Endothelial cell of umbilical vein (primary cell): ENCODE data around the gene DIP2C. TPM values are rescaled to one million over a fixed set of nuclear protein-coding genes. Genes with fewer than 3 reads are reported as not detected.

Experiments used
- BruUV-seq: library from RNA; stranded (reverse); fragments of 400-500 nt; replicated peaks from 2 replicates; lab custom pipeline; 2021; lab: Mats Ljungman, UMichigan
- CTCF ChIA-PET: fragments of 300-600, 350-600 bp; sonication (Branson Sonifier 250); formaldehyde crosslinking; loops from one replicate; lab custom pipeline; 2021; ENCODE audit warnings: antibody characterized with exemption, inconsistent platforms; lab: Charles Lee
- POLR2A ChIA-PET: fragments of 300-600, 350-600 bp; sonication (Branson Sonifier 250); formaldehyde crosslinking; loops from one replicate; lab custom pipeline; 2021; ENCODE audit warnings: antibody characterized with exemption, inconsistent platforms; lab: Charles Lee
- DNase-seq: peaks from one replicate; pipeline ENCODE4 v3.0.0-alpha.2; 2011; ENCODE audit warnings: low read depth, low spot score
- FAIRE-seq: peaks from 2 replicates; lab custom pipeline; 2011; peaks lifted over from hg19 to GRCh38; lab: Jason Lieb, UNC
- H2AFZ ChIP-seq: 2 replicates; pipeline ENCODE4 v1.6.0; 2012; ENCODE audit warnings: low read depth, low read length, control low read depth, inconsistent platforms
- H3K27ac ChIP-seq: 2 replicates; pipeline ENCODE4 v1.5.1; 2011; ENCODE audit warnings: low read depth, mild to moderate bottlenecking, control low read depth, low read length, moderate library complexity; ENCODE audit not compliant: insufficient read depth
- H3K27me3 ChIP-seq, 2 experiments: 2 replicates each; pipeline versions ENCODE4 v1.6.0 to v1.6.1; 2011; ENCODE audit warnings: low read length in 2 of 2, mixed read lengths in 1 of 2; ENCODE audit not compliant: control insufficient read depth in 2 of 2, insufficient read depth in 2 of 2
- H3K36me3 ChIP-seq, 2 experiments: 2 replicates in 1 of 2; 3 replicates in 1 of 2; pipeline ENCODE4 v1.5.1; 2011; ENCODE audit warnings: low read length in 2 of 2, mild to moderate bottlenecking in 1 of 2, moderate library complexity in 1 of 2; ENCODE audit not compliant: control insufficient read depth in 2 of 2, insufficient read depth in 2 of 2; ENCODE audit errors: extremely low read depth in 1 of 2
- H3K4me1 ChIP-seq: 3 replicates; pipeline ENCODE4 v1.5.1; 2011; ENCODE audit warnings: mild to moderate bottlenecking, low read length; ENCODE audit not compliant: control insufficient read depth, insufficient read depth; ENCODE audit errors: extremely low read depth
- H3K4me2 ChIP-seq: 2 replicates; pipeline ENCODE4 v1.6.1; 2011; ENCODE audit warnings: low read length, control low read depth, mixed read lengths; ENCODE audit not compliant: insufficient read depth
- H3K4me3 ChIP-seq, 3 experiments: fragments of 200-600 bp in 1 of 3; sonication (generic), shearing (Covaris generic) in 1 of 3; replicated peaks in 1 of 3; 2 replicates each; pipeline ENCODE4 v1.5.1; 2011 to 2016; ENCODE audit warnings: control low read depth in 3 of 3, low read length in 3 of 3, mild to moderate bottlenecking in 2 of 3, inconsistent platforms in 1 of 3, low read depth in 1 of 3, moderate library complexity in 1 of 3; ENCODE audit not compliant: insufficient read depth in 1 of 3
- H3K79me2 ChIP-seq: 2 replicates; pipeline ENCODE4 v1.6.0; 2012; ENCODE audit warnings: low read length, inconsistent platforms; ENCODE audit not compliant: control insufficient read depth, insufficient read depth
- H3K9ac ChIP-seq: replicated peaks from 2 replicates; pipeline ENCODE3; 2011; ENCODE audit warnings: low read length, control low read depth; ENCODE audit not compliant: insufficient read depth; ENCODE audit errors: extremely low read depth
- H3K9me1 ChIP-seq: replicated peaks from 3 replicates; pipeline ENCODE4 v1.6.0; 2011; ENCODE audit warnings: mild to moderate bottlenecking, low read length; ENCODE audit not compliant: control insufficient read depth, insufficient read depth; ENCODE audit errors: extremely low read depth
- H3K9me3 ChIP-seq: replicated peaks from 2 replicates; pipeline ENCODE4 v1.5.1; 2012; ENCODE audit warnings: low read length, inconsistent platforms; ENCODE audit not compliant: control insufficient read depth, insufficient read depth
- H4K20me1 ChIP-seq: replicated peaks from 2 replicates; pipeline ENCODE3; 2011; ENCODE audit warnings: mild to moderate bottlenecking, low read length; ENCODE audit not compliant: control insufficient read depth, insufficient read depth; ENCODE audit errors: extremely low read depth
- EZH2 ChIP-seq: IDR thresholded peaks from 2 replicates; pipeline ENCODE4 v1.6.1; 2012; ENCODE audit warnings: borderline replicate concordance, low read depth, mild to moderate bottlenecking, moderate library complexity, low read length, inconsistent platforms; ENCODE audit not compliant: severe bottlenecking
- FOS ChIP-seq: IDR thresholded peaks from 2 replicates; pipeline ENCODE4 v1.6.1; 2011; ENCODE audit warnings: mild to moderate bottlenecking, low read length, moderate library complexity, borderline replicate concordance; ENCODE audit not compliant: insufficient read depth
- GATA2 ChIP-seq: IDR thresholded peaks from 2 replicates; pipeline ENCODE4 v1.7.0; 2011; ENCODE audit warnings: low read depth, mild to moderate bottlenecking, moderate library complexity, mixed read lengths, low read length; ENCODE audit not compliant: insufficient read length, insufficient read depth
- JUN ChIP-seq: IDR thresholded peaks from 2 replicates; pipeline ENCODE4 v1.6.1; 2011; ENCODE audit warnings: borderline replicate concordance, low read depth; ENCODE audit not compliant: insufficient read length, insufficient read depth
- MYC ChIP-seq: IDR thresholded peaks from one replicate; pipeline ENCODE4 v1.6.1; 2011; ENCODE audit warnings: mild to moderate bottlenecking, low read depth, low read length
- POLR2A ChIP-seq: IDR thresholded peaks from 2 replicates; pipeline ENCODE4 v1.6.1; 2012; ENCODE audit warnings: low read depth, mild to moderate bottlenecking, control low read depth, low read length
- POLR2AphosphoS5 ChIP-seq: IDR thresholded peaks from 2 replicates; pipeline ENCODE4 v1.6.1; 2012; ENCODE audit warnings: low read depth, mild to moderate bottlenecking, control low read depth, low read length, moderate library complexity; ENCODE audit not compliant: insufficient read depth
- dilution Hi-C: fragments of 300-500 bp; cut with MboI; formaldehyde crosslinking; loops from one replicate; pipeline ENCODE4 v1.15.0; 2019; ENCODE audit warnings: low sequenced_read_pairs; ENCODE audit not compliant: extremely low pct_ligation_motif_present
- intact Hi-C: fragments of 100-400 bp; cut with micrococcal nuclease; formaldehyde crosslinking; loops from one replicate; pipeline ENCODE4 v1.10.0; 2022
- polyA plus RNA-seq, 4 experiments: library from polyadenylated mRNA; depleted of rRNA in 3 of 4; stranded (reverse) in 3 of 4; unstranded in 1 of 4; fragments of >200 nt; gene quantifications; 2 replicates each; pipeline versions ENCODE4 v1.2.1 to v1.2.3, GENCODE V29; 2011 to 2012; ENCODE audit warnings: missing spikeins in 1 of 4
- total RNA-seq: library from RNA; stranded (reverse); gene quantifications from 2 replicates; pipeline ENCODE4 v1.2.3, GENCODE V29; 2021
- TF ChIP-seq, protein P1 (sequence below): IDR thresholded peaks from 2 replicates; pipeline ENCODE4 v1.6.1; 2011; ENCODE audit not compliant: insufficient read depth, insufficient read length
- TF ChIP-seq, protein P2 (sequence below), 2 donors: IDR thresholded peaks; 1 replicate in 1 of 2; 2 replicates in 1 of 2; pipeline ENCODE4 v1.5.1; 2011; ENCODE audit warnings: low read length in 2 of 2, mild to moderate bottlenecking in 2 of 2, moderate library complexity in 2 of 2, control low read depth in 1 of 2, inconsistent platforms in 1 of 2, low read depth in 1 of 2; ENCODE audit not compliant: insufficient read depth in 1 of 2; ENCODE audit errors: extremely low read depth in 1 of 2

DIP2C gene
- total and polyA plus RNA-seq, 2 donors (not counting 3 experiments of a cell fraction or from before 2014, with no cell fraction given): 3.6 to 10.7 TPM

DNA sequence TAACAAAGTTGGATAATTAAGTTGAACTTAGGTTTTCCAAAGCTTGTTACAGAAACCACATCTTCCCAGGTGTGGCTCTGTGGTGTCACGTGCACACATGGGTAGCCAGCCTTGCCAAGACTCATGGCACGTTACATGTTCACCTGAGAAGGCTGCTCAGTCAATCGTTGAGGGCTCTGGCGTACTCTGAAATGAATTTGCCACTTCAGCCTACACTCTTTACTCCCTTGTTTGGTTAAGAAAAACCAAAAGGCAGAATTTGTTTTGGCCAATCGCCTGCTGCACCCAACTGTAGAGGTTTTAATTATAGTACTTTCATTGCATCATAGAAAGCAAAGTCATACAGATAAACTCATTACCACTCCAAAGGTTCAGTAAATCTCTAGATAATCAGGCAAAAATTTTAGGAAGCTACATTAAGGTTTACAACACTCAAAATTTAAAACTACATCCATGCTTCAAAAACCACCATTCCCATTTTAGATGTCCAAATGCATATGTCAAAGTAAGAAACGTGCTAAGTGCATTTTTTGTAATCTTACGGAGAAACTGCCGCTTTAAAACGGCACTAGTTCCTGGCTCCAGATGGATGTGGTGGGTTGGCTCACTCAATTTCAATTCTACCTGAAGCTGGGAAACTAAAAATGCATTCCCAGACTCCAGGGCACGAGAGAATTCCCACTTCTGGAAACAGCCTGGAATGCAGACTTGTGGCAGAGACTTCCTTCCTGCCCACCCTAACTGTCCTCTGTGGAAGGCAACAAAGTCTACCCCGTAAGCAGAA lies 88.4 kb downstream of the DIP2C start:
- FAIRE-seq: no peak
- H3K4me1 ChIP-seq: peaks cover 3% of the 10 kb centered on the region
- POLR2A ChIA-PET: no interaction called here

DNA sequence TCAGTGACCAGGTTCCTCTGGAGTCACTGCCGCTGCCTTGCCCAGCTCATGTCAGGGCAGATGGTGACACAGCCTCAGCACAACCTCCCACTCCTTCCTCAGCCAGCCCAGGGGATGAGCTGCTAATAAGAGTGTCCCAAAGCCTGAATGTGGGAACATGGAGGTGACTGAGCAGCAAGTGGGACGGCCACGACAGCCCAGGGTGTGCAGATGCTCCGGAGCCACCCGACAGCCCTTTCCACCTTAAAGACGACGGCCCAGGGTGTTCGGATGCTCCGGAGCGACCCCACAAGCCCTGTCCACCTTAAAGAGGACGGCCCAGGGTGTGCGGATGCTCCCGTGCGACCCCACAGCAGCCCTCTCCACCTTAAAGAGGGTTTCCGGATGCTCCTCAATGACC lies 89.2 kb downstream of the DIP2C start:
- POLR2A ChIA-PET: no interaction called here
- CTCF ChIA-PET: no interaction called here
- intact Hi-C loops: no loop called here
- Histone ChIP-seq H3K9me1 (no peaks in the 10 kb centered on the region), H3K4me1 (peaks cover 3% of the 10 kb centered on the region), H3K4me2 (no peak overlapping the region), H3K79me2 (no peaks in the 10 kb centered on the region), H3K9me3 (no peaks in the 10 kb centered on the region), H2AFZ (no peak overlapping the region), H4K20me1 (no peaks in the 10 kb centered on the region), H3K27me3 (no peaks in the 10 kb centered on the region), H3K36me3 (no peaks in the 10 kb centered on the region), H3K27ac (no peak overlapping the region), H3K9ac (no peak overlapping the region), H3K4me3 (no peak overlapping the region)
- no TSS peak for BruUV-seq
- FAIRE-seq (no peak), DNase-seq (no peak)
- dilution Hi-C loops: no loop called here
- TF ChIP-seq MYC: no peak
- TF ChIP-seq FOS: no peak
- no peak for TF ChIP-seq JUN
- TF ChIP-seq, protein P1, sequence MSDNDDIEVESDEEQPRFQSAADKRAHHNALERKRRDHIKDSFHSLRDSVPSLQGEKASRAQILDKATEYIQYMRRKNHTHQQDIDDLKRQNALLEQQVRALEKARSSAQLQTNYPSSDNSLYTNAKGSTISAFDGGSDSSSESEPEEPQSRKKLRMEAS: no peak
- no peak for TF ChIP-seq POLR2AphosphoS5
- TF ChIP-seq GATA2: no peak
- no peak for TF ChIP-seq POLR2A
- TF ChIP-seq, protein P2, sequence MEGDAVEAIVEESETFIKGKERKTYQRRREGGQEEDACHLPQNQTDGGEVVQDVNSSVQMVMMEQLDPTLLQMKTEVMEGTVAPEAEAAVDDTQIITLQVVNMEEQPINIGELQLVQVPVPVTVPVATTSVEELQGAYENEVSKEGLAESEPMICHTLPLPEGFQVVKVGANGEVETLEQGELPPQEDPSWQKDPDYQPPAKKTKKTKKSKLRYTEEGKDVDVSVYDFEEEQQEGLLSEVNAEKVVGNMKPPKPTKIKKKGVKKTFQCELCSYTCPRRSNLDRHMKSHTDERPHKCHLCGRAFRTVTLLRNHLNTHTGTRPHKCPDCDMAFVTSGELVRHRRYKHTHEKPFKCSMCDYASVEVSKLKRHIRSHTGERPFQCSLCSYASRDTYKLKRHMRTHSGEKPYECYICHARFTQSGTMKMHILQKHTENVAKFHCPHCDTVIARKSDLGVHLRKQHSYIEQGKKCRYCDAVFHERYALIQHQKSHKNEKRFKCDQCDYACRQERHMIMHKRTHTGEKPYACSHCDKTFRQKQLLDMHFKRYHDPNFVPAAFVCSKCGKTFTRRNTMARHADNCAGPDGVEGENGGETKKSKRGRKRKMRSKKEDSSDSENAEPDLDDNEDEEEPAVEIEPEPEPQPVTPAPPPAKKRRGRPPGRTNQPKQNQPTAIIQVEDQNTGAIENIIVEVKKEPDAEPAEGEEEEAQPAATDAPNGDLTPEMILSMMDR (IDR thresholded peaks at IDR 0.05; ENCODE audit: extremely low read depth in 1 of 2, insufficient read depth in 1 of 2, low read depth in 1 of 2, low read length in 2 of 2): no peak
- TF ChIP-seq EZH2: no peak

More for the DNA sequence above, 88.4 kb downstream of the DIP2C start:
- dilution Hi-C loops (no loop called here), intact Hi-C loops (no loop called here)
- Histone ChIP-seq H3K79me2 (no peaks in the 10 kb centered on the region), H2AFZ (no peak overlapping the region), H3K9me1 (no peaks in the 10 kb centered on the region), H3K9ac (no peak overlapping the region), H3K4me2 (no peak overlapping the region), H3K27ac (no peak overlapping the region), H3K4me3 (no peak overlapping the region), H3K9me3 (no peaks in the 10 kb centered on the region), H4K20me1 (peaks cover 2% of the 10 kb centered on the region), H3K36me3 (no peaks in the 10 kb centered on the region), H3K27me3 (no peaks in the 10 kb centered on the region)
- CTCF ChIA-PET: no interaction called here
- no peak for TF ChIP-seq MYC
- no peak for TF ChIP-seq FOS
- no peak for TF ChIP-seq GATA2
- BruUV-seq: no TSS peak
- no peak for DNase-seq
